PC-3 (cell line): ENCODE measurements around the gene GAREM2. TPM values are rescaled to one million over a fixed set of nuclear protein-coding genes. Genes with fewer than 3 reads are reported as not detected.

ENCODE experiments used
- ATAC-seq: fragments of 200-7000 bp; cut with Tn5 transposase; 2 replicates; pipeline ENCODE4 v1.9.1; 2020; ENCODE audit warnings: mild to moderate bottlenecking, moderate library complexity
- BruUV-seq: library from RNA; stranded (reverse); fragments of 400-500 nt; replicated peaks from 2 replicates; lab custom pipeline; 2021; lab: Mats Ljungman, UMichigan
- CTCF ChIA-PET: fragments of 300-600 bp; sonication (Branson Sonifier 250); formaldehyde crosslinking; loops from one replicate; lab custom pipeline; 2022; ENCODE audit warnings: antibody characterized with exemption; lab: Charles Lee
- POLR2A ChIA-PET: fragments of 300-600 bp; sonication (Branson Sonifier 250); formaldehyde crosslinking; loops from one replicate; lab custom pipeline; 2022; ENCODE audit warnings: antibody characterized with exemption; ENCODE audit not compliant: unreplicated experiment; lab: Charles Lee
- DNase-seq: peaks from one replicate; pipeline ENCODE4 v3.0.0-alpha.2; 2015
- H2AFZ ChIP-seq: fragments of 300-600 bp; sonication (generic); 2 replicates; pipeline ENCODE4 v1.6.0; 2016; ENCODE audit warnings: antibody characterized with exemption, low read length
- H3F3A ChIP-seq: fragments of 300-600 bp; sonication (generic); one replicate; pipeline ENCODE4 v1.6.0; 2017; ENCODE audit warnings: antibody characterized with exemption, low read length, control low read depth, mild to moderate bottlenecking; ENCODE audit not compliant: unreplicated experiment
- H3K27ac ChIP-seq: fragments of 300-600 bp; sonication (generic); 2 replicates; pipeline ENCODE4 v1.5.1; 2016; ENCODE audit warnings: mild to moderate bottlenecking, low read length
- H3K27me3 ChIP-seq: fragments of 300-600 bp; sonication (generic); 2 replicates; pipeline ENCODE4 v1.6.1; 2016; ENCODE audit warnings: low read length, mixed read lengths
- H3K36me3 ChIP-seq: fragments of 300-600 bp; sonication (generic); 2 replicates; pipeline ENCODE4 v1.6.1; 2016; ENCODE audit warnings: low read depth, mixed run types, low read length, mixed read lengths
- H3K4me1 ChIP-seq: fragments of 300-600 bp; sonication (generic); 2 replicates; pipeline ENCODE4 v1.5.1; 2016; ENCODE audit warnings: low read length; ENCODE audit not compliant: insufficient read depth
- H3K4me2 ChIP-seq: fragments of 300-600 bp; sonication (generic); 2 replicates; pipeline ENCODE4 v1.6.0; 2016; ENCODE audit warnings: low read length
- H3K4me3 ChIP-seq: fragments of 300-600 bp; sonication (generic); 2 replicates; pipeline ENCODE4 v1.5.1; 2016; ENCODE audit warnings: mild to moderate bottlenecking, low read length, mixed read lengths
- H3K79me2 ChIP-seq: fragments of 300-600 bp; sonication (generic); 2 replicates; pipeline ENCODE4 v1.6.1; 2017; ENCODE audit warnings: low read length, mixed read lengths
- H3K9ac ChIP-seq: fragments of 300-600 bp; sonication (generic); 2 replicates; pipeline ENCODE4 v1.6.0; 2016; ENCODE audit warnings: mild to moderate bottlenecking, low read length
- H3K9me2 ChIP-seq: fragments of 300-600 bp; sonication (generic); replicated peaks from 2 replicates; pipeline ENCODE4 v1.6.1; 2016; ENCODE audit warnings: mixed run types, low read length, mixed read lengths
- H3K9me3 ChIP-seq: fragments of 300-600 bp; sonication (generic); 2 replicates; pipeline ENCODE4 v1.6.1; 2016; ENCODE audit warnings: low read length, mixed read lengths
- H4K20me1 ChIP-seq: fragments of 300-600 bp; sonication (generic); 2 replicates; pipeline ENCODE4 v1.6.1; 2016; ENCODE audit warnings: low read length, mixed read lengths
- CTCF ChIP-seq: fragments of 300-600 bp; sonication (generic); conservative IDR thresholded peaks from 2 replicates; pipeline ENCODE4 v1.5.1; 2017; ENCODE audit warnings: antibody characterized with exemption, low read depth, mild to moderate bottlenecking, low read length
- EZH2 ChIP-seq: fragments of 300-600 bp; sonication (generic); IDR thresholded peaks from one replicate; pipeline ENCODE4 v1.6.1; 2017; ENCODE audit warnings: antibody characterized with exemption, mild to moderate bottlenecking, low read length; ENCODE audit not compliant: unreplicated experiment
- EZH2phosphoT487 ChIP-seq: fragments of 300-600 bp; sonication (generic); IDR thresholded peaks from 2 replicates; pipeline ENCODE4 v1.6.1; 2018; ENCODE audit warnings: mild to moderate bottlenecking, antibody characterized with exemption, low read length, borderline replicate concordance
- intact Hi-C: fragments of 100-400 bp; cut with micrococcal nuclease; formaldehyde crosslinking; loops from 2 replicates; pipeline ENCODE4 v1.9.0; 2023
- total RNA-seq: library from RNA; depleted of rRNA; stranded (reverse); fragments of >200 nt; gene quantifications from 2 replicates; pipeline ENCODE4 v1.2.3, GENCODE V29; 2014

GAREM2 gene
- total RNA-seq, 1 experiment from 2014 or later, result 1.4 TPM

GRCh38 chr2:26174691-26175465 lies 2.0 kb downstream of the GAREM2 start:
- Histone ChIP-seq H3K4me3 (no peak overlapping the region), H3K9ac (no peak overlapping the region), H3K9me2 (no peaks in the 10 kb centered on the region), H4K20me1 (no peaks in the 10 kb centered on the region), H3K79me2 (no peaks in the 10 kb centered on the region), H3K4me1 (0 out of 2 replicates have a peak, but pooled peaks cover 4% of the 10 kb centered on the region), H3K9me3 (no peaks in the 10 kb centered on the region), H3K27me3 (no peaks in the 10 kb centered on the region), H2AFZ (no peak overlapping the region), H3K36me3 (no peaks in the 10 kb centered on the region), H3K27ac (no peak overlapping the region), H3F3A (no peaks in the 10 kb centered on the region), H3K4me2 (no peak overlapping the region)
- ATAC-seq, result no peak
- BruUV-seq, result no TSS peak
- ChIA-PET POLR2A (no interaction called here), CTCF (no interaction called here)
- TF ChIP-seq EZH2phosphoT487, result no peak
- TF ChIP-seq EZH2, result no peak
- no peak for TF ChIP-seq CTCF
- intact Hi-C loops, result no loop called here
- no peak for DNase-seq

GRCh38 chr2:26175466-26176278 lies 2.8 kb downstream of the GAREM2 start:
- H3K79me2 ChIP-seq, result no peaks in the 10 kb centered on the region
- no peak overlapping the region for H3K4me3 ChIP-seq
- H3K4me1 ChIP-seq, result 0 out of 2 replicates have a peak, but pooled peaks cover 4% of the 10 kb centered on the region
- ChIA-PET POLR2A (no interaction called here), CTCF (interaction anchor here (0.6 kb wide), 1 partner anchor 333 kb away, joined by 6 read pairs; no protein-coding TSS in a partner anchor)
- ATAC-seq (no peak), DNase-seq (no peak)
- intact Hi-C loops, result no loop called here
- no TSS peak for BruUV-seq
- no peaks in the 10 kb centered on the region for H3K9me2 ChIP-seq
- H3K27me3 ChIP-seq, result no peaks in the 10 kb centered on the region
- no peak overlapping the region for H3K9ac ChIP-seq
- no peaks in the 10 kb centered on the region for H3K9me3 ChIP-seq
- no peaks in the 10 kb centered on the region for H4K20me1 ChIP-seq
- no peak overlapping the region for H3K4me2 ChIP-seq
- no peak overlapping the region for H3K27ac ChIP-seq
- no peaks in the 10 kb centered on the region for H3K36me3 ChIP-seq
- no peaks in the 10 kb centered on the region for H3F3A ChIP-seq
- H2AFZ ChIP-seq, result no peak overlapping the region
- TF ChIP-seq CTCF (no peak), EZH2phosphoT487 (no peak)
